COLO829 (cell line): ENCODE measurements around the gene MYH7B.

Experiments
- DNase-seq: peaks from one replicate; pipeline ENCODE4 v3.0.0; 2012; ENCODE audit warnings: low spot score

MYH7B gene

DNA sequence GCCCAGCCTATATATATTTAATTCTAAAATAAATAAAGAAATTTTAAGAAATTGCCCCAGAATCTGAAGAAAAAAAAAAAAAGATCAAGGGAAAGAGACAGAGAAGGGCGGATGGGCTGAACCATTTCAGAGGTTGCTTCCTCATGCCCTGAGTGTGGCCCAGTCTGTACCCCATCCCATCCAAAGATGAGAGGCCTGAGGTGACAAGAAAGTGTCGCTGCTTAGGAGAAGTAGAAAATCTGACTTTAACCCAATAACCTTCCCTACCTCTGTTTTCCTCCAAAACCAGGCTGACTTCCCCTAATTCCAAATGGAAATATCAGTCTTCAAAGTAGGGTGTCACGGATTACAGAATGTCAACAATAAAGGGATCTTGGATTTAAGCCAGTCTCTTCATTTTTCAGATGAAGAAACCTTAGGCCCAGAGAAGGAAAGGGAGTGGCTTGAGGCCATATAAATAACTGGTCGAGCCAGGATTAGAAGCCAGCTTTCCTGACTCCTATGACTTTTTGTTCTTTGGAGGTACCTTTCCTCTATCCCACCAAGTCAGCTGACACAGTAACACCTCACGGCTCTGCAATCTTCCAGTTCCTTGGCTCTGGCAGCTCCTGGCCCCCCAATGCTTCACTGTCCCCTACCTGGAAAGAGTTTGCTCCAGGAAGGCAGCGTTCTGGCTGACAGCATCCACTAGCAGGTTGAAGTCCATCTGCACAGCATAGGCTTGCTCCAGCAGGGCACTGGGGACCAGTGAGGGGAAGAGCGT is 10.2 kb upstream of the MYH7B start:
- no peak for DNase-seq

DNA sequence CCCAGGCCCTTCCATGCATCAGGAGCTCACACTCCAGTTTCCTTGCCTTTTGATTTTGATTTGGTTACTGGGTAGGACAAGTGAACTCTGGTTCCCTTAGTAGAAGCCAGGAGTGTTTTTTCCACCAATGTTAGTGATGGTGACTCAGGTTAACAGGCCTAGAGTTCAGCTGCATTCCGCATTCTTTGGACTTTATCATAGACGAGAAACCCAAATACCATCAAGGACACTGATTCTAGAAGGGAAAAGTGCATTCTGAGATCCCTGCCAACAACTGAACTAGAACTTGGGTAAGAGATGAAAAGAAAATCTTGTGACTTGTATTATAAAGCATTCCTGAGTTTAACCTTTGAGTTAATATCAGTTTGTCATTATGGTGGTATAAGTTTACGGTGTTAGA is 9.0 kb upstream of the MYH7B start:
- no peak for DNase-seq

DNA sequence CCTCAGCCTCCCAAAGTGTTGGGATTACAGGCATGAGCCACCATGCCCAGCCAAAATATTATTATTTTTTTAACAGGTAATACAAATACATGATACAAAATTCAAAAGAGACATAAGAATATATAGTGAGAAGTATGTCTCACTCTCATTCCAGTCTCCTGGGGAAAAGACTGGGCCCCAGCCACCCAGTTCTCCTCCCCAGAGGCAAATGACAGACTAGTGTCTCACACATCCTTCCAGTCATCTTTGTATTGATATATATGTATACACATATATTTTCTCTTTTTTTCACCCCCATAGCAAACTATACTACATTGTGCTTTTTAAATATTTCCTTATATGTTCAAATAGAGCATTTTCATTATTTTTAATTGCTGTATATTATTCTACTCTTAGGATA is 8.3 kb upstream of the MYH7B start:
- DNase-seq: no peak

DNA sequence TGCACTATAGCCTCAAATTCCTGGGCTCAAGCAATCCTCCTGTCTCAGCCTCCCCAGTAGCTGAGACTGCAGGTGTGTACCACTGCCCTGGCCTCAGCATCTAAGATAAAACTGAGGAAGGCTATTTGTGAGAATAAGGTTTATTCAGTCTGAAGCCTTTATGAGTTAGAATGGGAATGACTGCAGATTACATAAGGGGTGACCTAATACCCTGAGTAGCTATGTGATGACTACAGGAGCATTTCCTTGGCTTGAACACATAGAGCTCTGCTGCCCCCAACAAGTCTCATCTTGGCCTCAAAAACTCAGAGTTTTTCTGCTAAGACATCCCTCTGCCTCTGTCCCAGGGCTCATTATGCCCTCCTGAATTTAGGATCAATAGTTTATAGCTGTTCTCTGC is 7.6 kb upstream of the MYH7B start:
- no peak for DNase-seq

DNA sequence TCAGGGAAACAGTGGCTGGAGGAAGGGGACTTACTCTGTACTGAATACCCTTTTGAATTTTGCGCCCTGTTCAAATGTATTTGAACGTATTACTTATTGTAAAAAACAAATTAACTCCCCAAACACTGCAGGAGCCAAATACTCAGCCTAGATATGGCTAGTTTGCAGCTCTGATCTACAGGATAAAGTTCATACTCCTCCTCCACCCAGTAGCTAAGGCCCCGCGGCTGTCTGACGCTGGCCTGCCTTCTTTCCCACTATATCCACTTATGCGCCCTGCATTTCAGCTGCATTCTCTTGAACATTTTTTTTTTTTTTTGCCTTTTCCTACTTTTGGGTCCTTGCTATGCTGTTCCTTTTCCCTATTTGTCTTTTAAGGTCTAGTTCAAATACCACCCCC is 6.5 kb upstream of the MYH7B start:
- no peak for DNase-seq

DNA sequence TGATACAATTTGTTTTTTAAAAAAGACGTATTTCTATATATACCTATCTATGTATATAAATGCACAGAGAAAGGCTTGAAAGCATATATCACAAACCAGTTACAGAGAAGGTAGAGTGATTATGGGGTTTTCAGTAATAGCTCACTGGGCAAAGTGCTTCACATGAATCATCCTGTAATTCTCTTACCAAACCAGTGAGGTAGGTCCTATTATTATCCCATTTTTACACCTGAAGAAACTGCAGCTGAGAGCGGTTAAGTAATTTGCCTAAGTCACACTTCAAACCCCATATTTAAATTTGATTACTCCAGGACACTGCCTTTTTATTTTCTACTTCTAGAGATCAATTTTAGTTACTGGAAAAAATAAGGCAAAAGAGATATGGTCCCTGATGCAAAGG is 4.4 kb upstream of the MYH7B start:
- no peak for DNase-seq

DNA sequence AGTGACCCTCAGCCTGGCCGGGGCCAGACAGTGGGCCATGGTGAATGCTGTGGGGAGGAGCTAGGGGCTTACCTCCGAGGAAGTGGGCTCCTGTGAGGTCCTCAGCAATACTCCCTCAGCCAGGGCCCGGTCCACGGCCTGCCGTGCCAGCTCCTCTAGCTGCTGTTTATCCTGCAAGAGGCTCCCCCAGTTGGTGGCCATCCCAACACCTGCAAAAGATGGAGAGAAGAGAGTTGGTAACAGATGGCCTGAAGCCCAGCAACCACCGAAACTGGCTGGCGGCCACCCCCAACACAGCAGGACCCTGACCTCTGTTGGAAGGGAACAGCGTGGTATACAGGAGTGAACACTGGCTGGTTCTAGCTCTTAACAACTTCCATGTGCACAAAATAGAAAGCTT is 4.0 kb upstream of the MYH7B start:
- no peak for DNase-seq

DNA sequence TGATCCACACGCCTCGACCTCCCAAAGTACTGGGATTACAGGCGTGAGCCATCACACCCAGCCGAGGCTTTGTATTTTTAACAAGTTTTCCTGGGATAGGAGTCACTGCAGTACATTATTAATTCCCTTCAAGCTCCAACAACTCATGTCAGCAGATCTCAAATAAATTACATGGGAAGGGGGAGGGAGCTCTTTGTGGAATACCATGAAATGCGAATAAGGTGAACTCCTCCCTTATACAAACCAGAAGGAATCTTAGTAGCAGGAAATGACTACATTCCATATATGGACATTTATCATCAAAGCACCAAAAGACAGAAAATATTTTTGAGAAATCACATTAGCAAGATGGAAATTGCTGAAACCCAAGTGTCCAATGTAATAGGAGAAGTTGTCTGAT is 3.0 kb upstream of the MYH7B start:
- DNase-seq: peak; percentile 31

DNA sequence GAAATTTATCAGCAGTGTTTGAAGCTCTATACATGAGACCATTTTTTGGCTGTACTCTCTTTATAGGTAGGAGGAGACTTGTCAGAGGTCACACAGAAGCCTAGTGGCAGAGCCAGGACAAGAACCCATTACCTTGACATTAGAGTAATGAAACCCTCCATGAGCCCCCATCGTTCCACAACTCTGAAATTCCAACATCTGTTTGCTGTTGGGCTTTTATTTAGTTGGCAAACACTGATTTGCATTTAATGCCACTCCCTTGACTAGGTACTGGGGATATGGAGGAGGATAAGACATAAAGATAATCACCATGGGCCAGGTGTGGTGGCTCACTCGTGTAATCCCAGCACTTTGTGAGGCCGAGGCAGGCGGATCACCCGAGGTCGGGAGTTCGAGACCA is 1.7 kb upstream of the MYH7B start:
- no peak for DNase-seq

DNA sequence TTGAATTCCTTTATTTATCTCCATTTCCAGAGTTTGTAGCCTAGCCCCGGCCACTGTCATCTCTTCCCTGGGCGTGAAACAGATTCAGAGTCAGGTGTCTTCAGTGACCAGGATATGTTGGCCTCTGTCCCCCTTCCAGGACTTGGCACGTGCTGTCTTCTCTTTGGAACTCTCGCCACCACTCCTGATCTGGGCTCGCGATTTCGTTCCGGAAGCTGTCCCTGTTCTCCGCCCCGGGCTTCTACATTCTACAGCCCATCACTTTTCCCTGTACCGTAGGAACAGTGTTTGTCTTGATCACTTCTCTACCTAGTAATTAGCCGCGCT is 801 bp upstream of the MYH7B start:
- peak; percentile 44 for DNase-seq

DNA sequence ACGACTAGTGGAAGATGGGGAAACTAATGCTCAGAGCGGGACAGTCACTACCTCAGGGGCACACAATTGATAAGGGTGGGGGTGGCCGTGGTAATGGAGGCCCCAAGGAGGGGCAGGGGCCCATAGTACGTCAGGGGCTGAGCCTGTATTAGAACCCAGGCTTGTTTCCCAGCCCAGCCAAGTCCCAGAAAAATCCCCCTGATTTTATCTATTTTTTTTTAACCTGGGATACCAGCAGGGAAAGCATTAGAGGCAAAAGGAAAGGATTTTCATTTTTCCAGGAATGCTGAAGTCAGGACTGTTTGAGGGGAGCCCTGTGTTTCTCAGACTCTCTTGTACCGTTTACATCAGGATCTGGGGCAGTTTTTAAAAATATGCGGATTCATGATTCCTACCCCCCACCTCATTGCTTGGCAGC is 382 bp downstream of the MYH7B start:
- no peak for DNase-seq

DNA sequence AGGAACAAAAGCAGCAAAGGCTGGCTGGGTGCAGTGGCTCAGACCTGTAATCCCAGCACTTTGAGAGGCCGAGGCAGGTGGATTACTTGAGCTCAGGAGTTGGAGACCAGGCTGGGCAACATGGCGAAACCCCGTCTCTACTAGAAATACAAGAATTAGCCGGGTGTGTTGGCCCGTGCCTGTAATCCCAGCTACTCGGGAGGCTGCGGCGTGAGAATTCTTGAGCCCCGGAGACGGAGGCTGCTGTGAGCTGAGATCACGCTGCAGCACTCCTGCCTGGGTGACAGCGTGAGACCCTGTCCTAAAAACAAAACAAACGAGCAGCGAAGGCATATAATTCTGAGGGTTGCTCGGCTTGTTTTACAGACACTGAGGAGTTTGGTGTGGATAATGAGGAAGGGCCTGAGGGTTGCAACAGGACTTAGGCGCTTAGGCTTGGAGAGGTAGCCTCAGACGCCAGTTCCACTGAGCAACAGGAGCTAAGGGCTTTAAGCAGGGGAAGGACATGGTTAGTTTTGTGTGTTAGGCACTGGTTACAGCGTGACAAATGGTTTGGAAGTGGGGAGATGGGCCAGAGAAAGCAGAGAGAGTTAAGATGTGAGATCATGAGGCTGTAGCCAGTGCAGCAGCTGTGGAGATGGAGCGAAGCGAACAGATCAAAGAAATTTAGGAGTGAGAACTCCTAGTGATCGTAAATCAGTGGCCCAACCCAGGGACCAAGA is 1.2 kb downstream of the MYH7B start:
- no peak for DNase-seq

DNA sequence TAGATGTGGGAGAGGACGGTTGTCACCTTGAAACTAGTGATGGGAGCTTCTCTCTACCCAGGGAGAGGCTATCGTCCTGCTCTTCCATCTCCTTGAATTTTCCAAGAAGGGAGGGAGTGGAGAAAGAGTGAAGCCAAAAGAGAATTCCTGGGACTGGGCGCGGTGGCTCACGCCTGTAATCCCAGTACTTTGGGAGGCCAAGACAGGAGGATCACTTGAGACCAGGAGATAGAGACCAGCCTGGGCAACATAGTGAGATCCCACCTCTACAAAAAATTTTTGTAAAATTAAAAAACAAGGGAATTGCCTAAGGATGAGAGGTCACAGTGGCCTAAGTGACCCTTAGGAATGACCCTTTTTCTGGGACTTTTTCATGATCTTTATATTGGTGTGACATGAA is 8.8 kb downstream of the MYH7B start:
- no peak for DNase-seq

DNA sequence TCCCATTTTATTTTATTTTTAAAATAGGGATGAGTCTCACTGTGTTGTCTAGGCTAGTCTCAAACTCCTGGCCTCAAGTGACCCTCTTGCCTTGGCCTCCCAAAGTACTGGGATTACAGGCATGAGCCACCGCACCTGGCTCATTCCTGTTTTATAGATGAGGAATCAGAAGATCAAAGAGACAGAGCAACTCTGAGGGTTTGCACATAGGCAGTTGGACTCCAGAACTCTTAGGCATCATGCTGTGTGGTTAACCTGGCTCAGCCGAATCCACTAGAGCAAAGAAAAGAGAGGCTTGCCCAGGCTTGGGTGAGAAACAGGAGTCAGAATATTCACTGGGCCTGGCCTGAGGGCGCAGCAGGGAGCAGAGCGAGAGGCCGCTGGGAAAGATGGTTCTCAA is 9.4 kb downstream of the MYH7B start:
- no peak for DNase-seq

DNA sequence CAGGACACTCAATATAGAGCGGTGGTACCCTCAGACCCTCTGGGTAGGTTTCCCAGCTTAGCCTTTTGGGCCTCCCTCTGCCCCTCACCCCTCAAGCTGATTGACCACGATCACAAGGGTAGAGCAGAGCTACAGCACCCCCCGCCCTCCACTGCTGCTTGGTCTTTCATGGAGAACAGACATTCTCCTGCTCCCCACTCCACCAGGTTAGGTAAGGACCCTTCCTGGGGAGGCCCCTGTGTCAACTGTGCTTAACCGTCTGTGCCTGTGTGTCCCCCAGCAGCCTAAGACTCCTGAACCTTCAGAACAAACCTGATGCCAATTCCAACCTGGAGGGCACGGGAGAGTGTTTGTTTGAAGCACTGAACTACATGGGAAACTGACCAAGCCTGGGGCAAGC is 11.8 kb downstream of the MYH7B start:
- no peak for DNase-seq

DNA sequence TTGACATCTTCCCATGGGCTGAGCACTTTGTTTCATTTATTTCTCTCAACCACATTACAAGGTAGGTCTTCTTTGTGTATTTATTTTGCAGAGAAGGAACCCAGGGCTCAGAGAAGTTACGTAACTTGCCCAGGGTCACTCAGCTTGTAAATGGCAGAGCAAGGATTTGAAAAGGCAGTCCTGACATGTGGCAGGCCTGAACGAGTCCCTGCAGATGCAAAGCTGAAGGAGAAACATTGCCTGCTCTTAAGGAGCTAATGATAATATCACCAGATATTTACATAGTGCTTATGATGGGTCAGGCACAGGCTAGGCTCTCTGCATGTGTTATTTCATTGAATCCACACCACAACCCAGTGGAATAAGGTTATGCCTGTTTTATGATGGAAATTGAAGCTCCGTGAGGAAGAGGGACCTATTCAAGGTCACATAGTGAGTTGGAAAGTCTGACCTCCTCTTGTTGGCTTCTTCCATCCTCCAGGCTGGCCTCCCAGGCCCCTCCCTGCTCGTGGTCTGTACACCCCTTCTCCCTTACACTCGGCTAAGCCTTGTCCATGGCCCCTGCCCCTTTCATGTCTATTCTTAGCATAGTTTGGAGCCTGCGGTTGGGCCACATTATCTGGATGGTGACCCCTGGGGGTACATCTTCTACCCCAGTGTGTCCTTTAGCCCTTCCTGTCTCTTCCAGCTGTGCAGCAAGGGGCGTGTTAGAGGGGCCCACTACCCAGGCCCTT is 12.5 kb downstream of the MYH7B start:
- DNase-seq: no peak

DNA sequence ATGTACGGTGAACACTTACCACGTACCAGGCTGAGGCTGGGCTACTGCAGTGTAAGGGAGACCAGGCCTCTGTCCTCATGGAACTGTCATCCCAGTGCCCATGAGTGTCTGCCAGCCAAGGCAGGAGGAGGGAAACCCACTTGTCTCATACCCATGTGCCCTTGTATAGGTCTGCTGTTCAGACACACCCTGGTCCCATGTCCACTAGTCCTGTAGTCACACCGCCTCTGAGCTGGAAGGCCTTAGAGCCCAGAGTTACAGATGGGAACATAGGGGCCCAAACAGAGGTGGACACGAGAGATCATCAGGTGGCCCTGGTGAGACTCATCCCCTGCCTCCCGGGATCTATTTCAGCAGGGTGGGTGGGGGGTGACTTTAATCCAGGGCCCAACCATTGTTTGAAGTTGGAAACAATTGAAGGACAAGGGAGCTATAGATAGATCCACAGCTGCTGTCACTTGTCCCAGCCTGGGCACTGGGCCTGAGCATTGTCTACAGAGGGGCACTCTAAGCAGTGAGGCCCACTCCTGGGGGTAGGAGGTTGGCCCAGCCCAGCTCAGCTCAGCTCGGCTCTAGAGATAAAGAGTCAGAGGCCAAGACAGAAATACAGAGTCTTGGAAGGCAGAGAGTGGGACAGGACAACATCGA is 14.6 kb downstream of the MYH7B start:
- no peak for DNase-seq

DNA sequence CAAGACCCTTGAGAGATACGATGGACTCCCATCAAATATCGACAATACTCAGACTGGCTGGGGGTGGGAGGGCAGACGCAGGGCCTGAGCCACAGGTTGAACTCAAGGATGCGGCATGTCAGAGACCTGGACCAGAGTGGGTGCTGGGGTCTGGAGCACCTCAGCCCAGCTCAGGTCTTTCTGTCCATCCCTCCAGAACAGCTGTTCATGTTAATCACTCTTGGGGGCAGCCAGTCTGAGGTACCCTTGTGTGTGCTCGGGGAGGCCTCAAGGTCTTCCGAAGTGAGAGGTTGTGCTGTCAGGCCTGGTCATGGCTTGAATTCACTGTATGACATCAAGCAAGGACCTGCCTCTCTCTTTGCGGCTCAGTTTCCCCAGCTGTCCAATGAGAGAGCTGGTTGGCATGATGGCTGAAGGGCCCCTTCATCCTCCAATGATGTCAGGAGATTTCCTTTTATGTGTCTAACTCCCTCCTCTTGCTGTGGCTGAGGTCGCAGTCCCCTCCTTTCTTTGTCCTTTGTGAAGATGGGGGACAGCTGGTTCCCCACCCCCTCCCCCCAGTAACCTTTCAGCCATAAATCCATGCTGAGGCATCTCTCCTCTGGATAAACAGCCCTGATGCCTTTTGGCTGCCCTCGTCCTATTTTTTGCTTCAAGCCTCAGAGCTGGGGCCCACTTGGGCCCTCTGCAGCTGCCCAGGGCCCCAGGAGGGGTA is 15.3 kb downstream of the MYH7B start:
- DNase-seq: no peak

DNA sequence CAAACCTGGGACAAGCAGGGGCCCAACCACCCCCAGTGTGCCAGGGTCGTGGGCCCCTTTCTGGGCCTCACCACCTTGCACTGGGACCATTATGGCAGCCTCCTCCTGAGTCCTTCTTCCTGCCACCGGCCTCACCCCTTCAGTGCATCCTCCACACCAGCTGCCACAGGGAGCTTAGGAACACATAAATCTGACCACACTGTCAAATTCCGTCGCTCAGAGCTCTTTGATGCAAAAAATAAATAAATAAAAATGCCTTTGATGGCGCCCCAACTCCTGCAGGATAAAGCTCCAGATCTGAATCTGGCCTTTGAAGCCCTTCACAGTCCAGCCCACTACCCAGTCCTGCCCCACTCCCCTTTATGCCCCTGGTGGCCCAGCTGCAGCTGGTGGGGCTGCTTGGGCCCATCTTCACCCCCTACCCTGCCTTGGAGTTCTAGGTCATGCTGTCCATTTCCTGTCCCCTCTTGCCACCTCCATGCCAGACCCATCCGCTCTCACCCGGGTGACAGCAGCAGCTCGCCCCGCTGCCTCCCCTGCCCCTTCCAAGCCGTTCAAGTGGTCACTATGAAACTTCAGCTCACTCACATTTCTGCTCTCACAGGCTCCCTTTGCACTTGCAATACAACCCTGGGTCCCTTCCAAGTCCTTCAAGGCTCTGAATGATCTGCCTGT is 16.0 kb downstream of the MYH7B start:
- no peak for DNase-seq

DNA sequence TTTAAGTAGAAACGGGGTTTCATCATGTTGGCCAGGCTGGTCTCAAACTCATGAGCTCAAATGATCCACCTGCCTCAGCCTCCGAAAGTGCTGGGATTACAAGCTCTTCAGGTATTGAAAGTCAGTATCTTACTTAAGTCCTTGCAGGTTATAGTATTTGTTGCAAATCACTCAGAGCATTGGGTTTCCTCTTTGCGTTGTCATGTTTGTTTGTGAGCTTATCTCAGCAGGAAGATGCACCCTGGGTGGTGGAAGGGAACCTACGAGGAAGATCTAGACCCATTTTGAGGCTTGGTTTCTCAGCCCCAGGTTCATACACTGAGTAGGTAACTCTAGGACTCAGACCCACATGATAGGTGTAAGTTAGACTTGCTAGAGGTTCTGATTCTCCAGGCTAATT is 18.6 kb downstream of the MYH7B start:
- no peak for DNase-seq

DNA sequence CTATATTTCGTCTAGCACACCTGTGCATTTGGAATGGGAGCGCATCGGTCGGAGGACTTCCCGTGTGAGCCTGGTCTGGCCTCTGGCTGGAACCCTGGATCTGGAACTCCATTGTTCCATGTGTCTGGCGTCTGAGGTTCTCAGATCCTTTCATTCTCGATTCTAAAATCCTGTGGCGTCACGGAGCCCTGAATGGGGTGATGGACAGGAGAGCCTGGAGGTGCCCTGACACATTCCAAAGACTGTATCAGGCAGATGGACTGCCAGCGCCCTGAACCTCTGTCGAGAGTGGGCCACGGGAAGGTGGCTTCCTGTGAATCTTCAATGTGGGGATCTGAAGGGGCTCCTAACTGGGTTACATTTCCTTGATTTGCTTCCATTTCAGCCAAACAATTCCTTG is 20.6 kb downstream of the MYH7B start:
- no peak for DNase-seq
